ENCODE data around the gene ZNF740. TPM values are rescaled to one million over a fixed set of nuclear protein-coding genes. Genes with fewer than 3 reads are reported as not detected.

The ZNF740 gene
- total RNA-seq, 2 experiments from 2014 or later = 31.3 to 35.9 TPM

- Mint-ChIP-seq H3K4me3 (no peak overlapping the region), H3K4me1 (ENCODE audit: low read depth) (peaks cover 61% of the 10 kb centered on the region)
- POLR2A ChIA-PET = interaction anchor here (0.6 to 5.5 kb wide), 5 partner anchors 8 to 598 kb away, joined by 3 to 47 read pairs (median 4); a partner anchor contains a TSS
These were observed 54.6 kb downstream of the ZNF740 start for GRCh38 chr12:53235164-53235563.

GRCh38 chr12:53235742-53236442 is 55.4 kb downstream of the ZNF740 start:
- Mint-ChIP-seq H3K27me3 (no peaks in the 10 kb centered on the region), H3K27ac (peak overlapping the region; percentile 72), H3K4me3 (peak overlapping the region; percentile 23), H3K36me3 (ENCODE audit: low read depth) (no peaks in the 10 kb centered on the region), H3K9me3 (no peaks in the 10 kb centered on the region), H3K4me1 (ENCODE audit: low read depth) (peaks cover 57% of the 10 kb centered on the region)
- CTCF ChIA-PET = interaction anchor here (0.7 to 4.6 kb wide), 8 partner anchors 15 to 77 kb away, joined by 3 to 23 read pairs (median 4); partner anchors contain the start of gene ESPL1
- intact Hi-C loops (cut with micrococcal nuclease) = no loop called here
- peak; percentile 59 for DNase-seq
- POLR2A ChIA-PET = interaction anchor here (1.0 to 5.5 kb wide), 7 partner anchors 9 to 168 kb away, joined by 3 to 47 read pairs (median 4); partner anchors contain the start of gene ESPL1
- no peak for ATAC-seq
- TF ChIP-seq CTCF (IDR thresholded peaks at IDR 0.05) = no peak

More at GRCh38 chr12:53235164-53235563, 54.6 kb downstream of the ZNF740 start:
- H3K27me3 Mint-ChIP-seq = no peaks in the 10 kb centered on the region
- no peaks in the 10 kb centered on the region for H3K9me3 Mint-ChIP-seq
- no peaks in the 10 kb centered on the region for H3K36me3 Mint-ChIP-seq (ENCODE audit: low read depth)
- no peak for ATAC-seq
- no peak for DNase-seq
- CTCF ChIA-PET = interaction anchor here (0.6 to 4.6 kb wide), 7 partner anchors 8 to 52 kb away, joined by 3 to 23 read pairs (median 5); partner anchors contain the start of gene ESPL1
- intact Hi-C loops (cut with micrococcal nuclease) = no loop called here
- TF ChIP-seq CTCF (IDR thresholded peaks at IDR 0.05) = no peak
- peak overlapping the region; percentile 72 for H3K27ac Mint-ChIP-seq

- intact Hi-C loops (cut with micrococcal nuclease) = no loop called here
- Mint-ChIP-seq H3K4me1 (ENCODE audit: low read depth) (peaks cover 50% of the 10 kb centered on the region), H3K27ac (peak overlapping the region; percentile 72), H3K4me3 (peak overlapping the region; percentile 23), H3K9me3 (no peaks in the 10 kb centered on the region), H3K27me3 (no peaks in the 10 kb centered on the region), H3K36me3 (ENCODE audit: low read depth) (no peaks in the 10 kb centered on the region)
- DNase-seq = peak; percentile 72
- ATAC-seq = peak; percentile 34
- ChIA-PET CTCF (interaction anchor here (0.7 to 4.6 kb wide), 9 partner anchors 15 to 77 kb away, joined by 3 to 23 read pairs (median 4); partner anchors contain the start of gene ESPL1), POLR2A (interaction anchor here (1.0 to 5.5 kb wide), 7 partner anchors 10 to 169 kb away, joined by 3 to 47 read pairs (median 4); partner anchors contain the start of gene ESPL1)
- TF ChIP-seq CTCF (IDR thresholded peaks at IDR 0.05) = no peak
These were observed 56.1 kb downstream of the ZNF740 start for GRCh38 chr12:53236443-53237111.

GRCh38 chr12:53239643-53240258 is 59.2 kb downstream of the ZNF740 start:
- Mint-ChIP-seq H3K36me3 (ENCODE audit: low read depth) (no peaks in the 10 kb centered on the region), H3K9me3 (no peaks in the 10 kb centered on the region), H3K4me1 (ENCODE audit: low read depth) (peaks cover 30% of the 10 kb centered on the region), H3K4me3 (no peak overlapping the region), H3K27me3 (no peaks in the 10 kb centered on the region), H3K27ac (no peak overlapping the region)
- POLR2A ChIA-PET = interaction anchor here (4.7 kb wide), 1 partner anchor 19 kb away, joined by 21 read pairs; no protein-coding TSS in a partner anchor
- ATAC-seq = no peak
- intact Hi-C loops (cut with micrococcal nuclease) = no loop called here
- DNase-seq = no peak
- CTCF ChIA-PET = interaction anchor here (7.7 kb wide), 1 partner anchor 27 kb away, joined by 45 read pairs; no protein-coding TSS in a partner anchor
- TF ChIP-seq CTCF (IDR thresholded peaks at IDR 0.05) = no peak

All from activated CD8-positive, alpha-beta T cell treated with anti-CD3 and anti-CD28 coated beads for 36 hours (primary cell).